Measurements from ENCODE around the gene SP140L. TPM values are rescaled to one million over a fixed set of nuclear protein-coding genes. Genes with fewer than 3 reads are reported as not detected.
A peak's percentile ranks its signal among the peaks of the same experiment; 100 is the strongest.
"Not testable (repeated sequence)": the region's sequence is repeated elsewhere in the genome, so short reads cannot be mapped to it uniquely, and the experiment has no call there.

Gene SP140L
- total RNA-seq, 1 donor from 2014 or later: 3.4 TPM

GRCh38 chr2:230405824-230406223, 78.8 kb downstream of the SP140L start:
- Mint-ChIP-seq H3K36me3 (ENCODE audit: insufficient read depth) (no peaks in the 10 kb centered on the region), H3K4me1 (ENCODE audit: low read depth) (no peaks in the 10 kb centered on the region), H3K4me3 (ENCODE audit: low read depth) (no peak overlapping the region), H3K9me3 (ENCODE audit: low read depth) (no peaks in the 10 kb centered on the region), H3K27ac (no peak overlapping the region), H3K27me3 (peaks cover 30% of the 10 kb centered on the region)
- TF ChIP-seq CTCF (IDR thresholded peaks at IDR 0.05; ENCODE audit: unreplicated experiment): no peak
- no peak for DNase-seq (ENCODE audit: low spot score, unreplicated experiment)

- no peak for TF ChIP-seq CTCF (IDR thresholded peaks at IDR 0.05; ENCODE audit: unreplicated experiment)
- Mint-ChIP-seq H3K9me3 (ENCODE audit: low read depth) (no peaks in the 10 kb centered on the region), H3K27me3 (peaks cover 52% of the 10 kb centered on the region), H3K27ac (no peak overlapping the region), H3K4me1 (ENCODE audit: low read depth) (peaks cover 1% of the 10 kb centered on the region), H3K4me3 (ENCODE audit: low read depth) (no peak overlapping the region), H3K36me3 (ENCODE audit: insufficient read depth) (no peaks in the 10 kb centered on the region)
- DNase-seq (ENCODE audit: low spot score, unreplicated experiment): no peak
These were observed 81.3 kb downstream of the SP140L start for GRCh38 chr2:230408244-230408842.

- H3K9me3 Mint-ChIP-seq (ENCODE audit: low read depth); H3K4me3 Mint-ChIP-seq (ENCODE audit: low read depth); DNase-seq (ENCODE audit: low spot score, unreplicated experiment); H3K27ac Mint-ChIP-seq; H3K4me1 Mint-ChIP-seq (ENCODE audit: low read depth); H3K36me3 Mint-ChIP-seq (ENCODE audit: insufficient read depth): not testable (repeated sequence)
- peaks cover 56% of the 10 kb centered on the region for H3K27me3 Mint-ChIP-seq
These were observed 82.3 kb downstream of the SP140L start for GRCh38 chr2:230409316-230409715.

- Mint-ChIP-seq H3K36me3 (ENCODE audit: insufficient read depth) (no peaks in the 10 kb centered on the region), H3K4me3 (ENCODE audit: low read depth) (no peak overlapping the region), H3K27me3 (peaks cover 62% of the 10 kb centered on the region), H3K4me1 (ENCODE audit: low read depth) (peaks cover 1% of the 10 kb centered on the region), H3K9me3 (ENCODE audit: low read depth) (no peaks in the 10 kb centered on the region), H3K27ac (no peak overlapping the region)
- no peak for DNase-seq (ENCODE audit: low spot score, unreplicated experiment)
- TF ChIP-seq CTCF (IDR thresholded peaks at IDR 0.05; ENCODE audit: unreplicated experiment): no peak
These were observed 83.3 kb downstream of the SP140L start for GRCh38 chr2:230410263-230410662.

GRCh38 chr2:230410861-230411569, 84.0 kb downstream of the SP140L start:
- peaks cover 64% of the 10 kb centered on the region for H3K27me3 Mint-ChIP-seq
- H3K27ac Mint-ChIP-seq: peak overlapping the region; percentile 83

More at GRCh38 chr2:230410861-230411569, 84.0 kb downstream of the SP140L start:
- peaks cover 1% of the 10 kb centered on the region for H3K4me1 Mint-ChIP-seq (ENCODE audit: low read depth)
- H3K4me3 Mint-ChIP-seq (ENCODE audit: low read depth): peak overlapping the region; percentile 85
- no peaks in the 10 kb centered on the region for H3K36me3 Mint-ChIP-seq (ENCODE audit: insufficient read depth)
- no peak for DNase-seq (ENCODE audit: low spot score, unreplicated experiment)
- no peaks in the 10 kb centered on the region for H3K9me3 Mint-ChIP-seq (ENCODE audit: low read depth)
- no peak for TF ChIP-seq CTCF (IDR thresholded peaks at IDR 0.05; ENCODE audit: unreplicated experiment)
